ENCODE data around the gene DNAH17. TPM values are rescaled to one million over a fixed set of nuclear protein-coding genes. Genes with fewer than 3 reads are reported as not detected.
"Not testable (repeated sequence)": the region's sequence is repeated elsewhere in the genome, so short reads cannot be mapped to it uniquely, and the experiment has no call there.

DNAH17 gene
- total RNA-seq, 1 donor from 2014 or later = 0.40 TPM

GRCh38 chr17:78526231-78527025 is 50.8 kb downstream of the DNAH17 start:
- DNase-seq (ENCODE audit: low read depth in 2 of 2) = no peak

GRCh38 chr17:78525511-78526160 is 51.6 kb downstream of the DNAH17 start:
- no peak for DNase-seq (ENCODE audit: low read depth in 2 of 2)

DNA sequence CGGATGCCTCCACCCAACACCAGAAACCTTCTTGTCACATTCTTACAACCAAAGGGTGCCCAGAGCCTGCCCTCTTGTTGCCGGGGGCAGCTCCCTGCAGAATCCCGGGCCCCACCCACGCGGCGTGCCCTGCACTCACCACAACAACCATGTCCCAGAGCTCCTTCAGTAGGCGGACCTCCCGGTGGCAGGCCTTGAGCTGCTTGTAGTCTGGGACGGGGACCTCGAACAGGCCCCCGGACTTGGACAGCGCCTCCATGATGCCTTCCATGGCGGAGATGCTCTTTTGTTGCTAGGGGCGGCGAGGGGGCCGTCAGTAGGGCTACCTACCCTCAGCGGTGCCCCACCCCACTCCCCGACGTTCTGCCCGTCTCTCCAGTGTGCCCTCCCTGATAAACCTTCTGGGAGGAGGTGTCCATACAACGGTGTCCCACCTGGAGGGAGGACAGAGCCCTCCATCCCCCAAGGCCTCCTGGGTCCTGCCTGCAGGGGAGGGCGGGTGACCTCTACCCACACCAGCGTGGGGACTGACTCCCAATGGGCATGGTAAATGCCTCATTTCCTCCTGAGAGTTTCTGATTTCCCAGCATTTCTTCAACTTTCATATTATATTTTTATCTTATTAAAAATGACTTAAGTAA is 52.2 kb downstream of the DNAH17 start:
- DNase-seq (ENCODE audit: low read depth in 2 of 2) = no peak

GRCh38 chr17:78523934-78524655 is 53.1 kb downstream of the DNAH17 start:
- no peak for DNase-seq (ENCODE audit: low read depth in 2 of 2)

DNA sequence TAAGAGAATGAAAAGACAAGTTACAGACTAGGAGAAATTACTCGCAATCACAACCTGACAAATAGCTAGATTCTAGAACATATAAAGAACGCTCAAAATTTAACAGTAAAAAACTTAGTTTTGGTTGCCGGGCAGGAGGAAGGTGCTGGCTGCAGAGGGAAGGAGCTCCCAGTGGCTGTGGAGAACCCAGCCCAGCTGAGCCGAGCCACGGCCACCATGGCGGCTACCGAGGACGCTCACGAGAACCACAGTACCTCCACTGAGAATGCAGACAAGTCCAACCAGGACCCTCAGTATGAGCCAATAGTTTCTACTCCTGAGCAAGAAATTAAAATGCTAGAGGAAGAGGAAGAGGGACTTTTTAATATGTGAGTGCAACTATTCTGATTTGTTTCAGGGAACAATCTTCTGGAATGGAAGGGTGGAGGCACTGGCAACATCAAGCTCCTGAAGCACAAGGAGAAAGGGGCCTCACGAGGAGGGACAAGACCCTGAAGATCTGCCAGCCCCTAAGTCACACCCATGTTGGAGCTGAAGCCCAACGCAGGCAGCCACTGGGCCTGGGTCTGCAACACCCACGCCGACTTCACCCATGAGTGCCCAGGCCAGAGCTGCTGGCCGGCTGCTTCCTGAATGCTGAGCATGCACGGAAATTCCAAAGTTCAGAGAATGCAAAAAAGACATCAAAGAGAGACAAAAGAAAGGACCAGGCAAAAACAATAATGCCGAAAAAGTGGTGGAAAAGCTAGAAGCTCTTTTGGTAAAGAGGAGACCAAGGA is 55.0 kb downstream of the DNAH17 start:
- no peak for DNase-seq (ENCODE audit: low read depth in 2 of 2)

DNA sequence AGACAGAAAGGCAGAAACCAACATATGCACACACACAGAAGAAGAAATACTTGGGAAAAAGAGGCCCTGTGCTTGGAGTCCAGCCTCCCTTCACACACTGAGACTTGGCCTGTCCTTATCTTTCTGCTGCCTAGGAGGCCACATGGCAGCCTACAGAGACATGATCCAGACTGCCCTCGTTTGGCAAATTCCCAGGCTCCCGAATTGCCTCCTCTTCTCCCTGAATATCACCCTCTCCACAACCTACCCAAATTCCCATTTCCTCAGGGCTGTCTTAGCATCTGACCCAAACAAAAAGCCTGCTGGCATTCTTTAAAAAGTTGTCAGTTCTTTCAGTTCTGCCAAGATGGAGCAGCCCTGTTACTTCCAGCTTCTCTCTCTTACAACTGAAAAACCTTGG is 59.8 kb downstream of the DNAH17 start:
- DNase-seq (ENCODE audit: low read depth in 2 of 2) = no peak

GRCh38 chr17:78515480-78515879 is 61.7 kb downstream of the DNAH17 start:
- no peak for DNase-seq (ENCODE audit: low read depth in 2 of 2)

- DNase-seq (ENCODE audit: low read depth in 2 of 2) = no peak
Measured at GRCh38 chr17:78514521-78514920, 62.7 kb downstream of the DNAH17 start.

GRCh38 chr17:78512976-78513375 is 64.2 kb downstream of the DNAH17 start:
- peak in 1 of 2 donors; percentile 29 for DNase-seq (ENCODE audit: low read depth in 2 of 2)

- DNase-seq (ENCODE audit: low read depth in 2 of 2) = no peak
Measured at GRCh38 chr17:78510141-78511075, 66.8 kb downstream of the DNAH17 start.

DNA sequence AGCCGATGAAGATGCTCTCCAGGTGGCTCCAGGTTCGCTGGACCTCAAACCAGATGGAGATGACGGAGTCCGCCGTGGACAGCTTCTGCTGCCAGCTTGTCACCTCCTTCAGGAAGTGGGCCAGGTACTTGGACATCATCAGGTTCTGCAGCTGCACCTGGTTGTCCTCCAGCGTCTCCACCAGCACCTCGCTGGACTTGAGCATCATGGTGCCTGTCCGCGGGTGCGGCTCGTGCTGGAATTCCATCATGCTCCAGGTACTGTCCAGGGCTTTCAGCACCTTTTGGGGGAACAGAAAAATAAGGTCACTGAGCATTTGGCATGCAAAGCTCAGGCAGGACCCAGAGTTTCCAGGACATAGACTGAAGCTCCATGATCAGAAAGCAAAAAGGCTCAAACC is 69.7 kb downstream of the DNAH17 start:
- no peak for DNase-seq (ENCODE audit: low read depth in 2 of 2)

- no peak for DNase-seq (ENCODE audit: low read depth in 2 of 2)
Measured at GRCh38 chr17:78506454-78507309, 70.5 kb downstream of the DNAH17 start.

- DNase-seq (ENCODE audit: low read depth in 2 of 2) = no peak
Measured at GRCh38 chr17:78504156-78504925, 72.9 kb downstream of the DNAH17 start.

DNA sequence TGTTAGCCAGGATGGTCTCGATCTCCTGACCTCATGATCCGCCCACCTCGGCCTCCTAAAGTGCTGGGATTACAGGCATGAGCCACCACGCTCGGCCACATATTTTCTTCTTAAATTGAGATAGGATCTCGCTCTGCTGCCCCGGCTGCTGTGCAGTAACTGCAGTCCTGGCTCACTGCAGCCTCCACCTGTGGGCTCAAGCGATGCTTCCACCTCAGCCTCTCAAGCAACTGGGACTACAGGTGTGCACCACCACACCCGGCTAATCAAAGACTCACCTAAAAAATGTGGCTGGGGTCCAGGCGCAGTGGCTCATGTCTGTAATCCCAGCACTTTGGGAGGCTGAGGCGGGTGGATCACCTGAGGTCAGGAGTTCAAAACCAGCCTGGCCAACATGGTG is 73.8 kb downstream of the DNAH17 start:
- not testable (repeated sequence) for DNase-seq (ENCODE audit: low read depth in 2 of 2)

DNA sequence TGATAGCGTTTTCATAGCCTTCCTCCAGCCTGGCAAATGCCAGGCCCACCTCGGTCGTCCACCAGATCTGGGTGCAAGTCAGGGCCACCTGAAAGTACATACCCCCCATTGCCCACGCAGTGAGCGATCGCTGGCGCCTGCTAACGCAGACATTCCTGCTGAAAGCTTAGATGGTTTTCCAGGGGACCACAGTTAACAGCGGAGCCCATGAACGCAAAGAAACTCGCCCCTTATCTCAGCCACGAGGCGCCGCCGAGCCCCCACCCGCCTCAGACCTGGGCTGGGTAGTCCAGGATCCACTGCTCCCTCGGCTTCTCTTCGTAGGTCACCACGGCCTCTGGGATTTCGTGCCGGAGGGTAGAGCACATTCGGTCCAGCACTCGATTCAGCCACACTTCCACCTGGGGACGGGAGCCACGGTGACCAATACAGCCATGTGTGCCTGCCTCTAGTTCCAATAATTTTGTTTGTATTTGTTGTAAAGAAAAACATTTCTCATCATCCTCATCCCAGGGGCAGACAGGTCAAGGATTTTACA is 74.5 kb downstream of the DNAH17 start:
- no peak for DNase-seq (ENCODE audit: low read depth in 2 of 2)

GRCh38 chr17:78501241-78502036 is 75.8 kb downstream of the DNAH17 start:
- no peak for DNase-seq (ENCODE audit: low read depth in 2 of 2)

- DNase-seq (ENCODE audit: low read depth in 2 of 2) = no peak
Measured at GRCh38 chr17:78500806-78501205, 76.4 kb downstream of the DNAH17 start.

All from lung microvascular endothelial cell (primary cell).